K562 (cell line): ENCODE measurements around the gene MEA1. TPM values are rescaled to one million over a fixed set of nuclear protein-coding genes. Genes with fewer than 3 reads are reported as not detected.

Experiments
- BRF1 ChIP-seq: IDR thresholded peaks from 3 replicates; pipeline ENCODE4 v1.6.1; 2011; ENCODE audit warnings: borderline replicate concordance, mild to moderate bottlenecking; ENCODE audit not compliant: insufficient read length; ENCODE audit errors: extremely low read depth
- NCOA4 ChIP-seq: fragments of 450-650 bp; IDR thresholded peaks from 2 replicates; pipeline ENCODE4 v1.6.1; 2018; ENCODE audit warnings: mild to moderate bottlenecking; ENCODE audit not compliant: partially characterized antibody
- NR3C1 ChIP-seq: sonication (generic); formaldehyde crosslinking; IDR thresholded peaks from 2 replicates; pipeline ENCODE4 v1.8.1; 2022; ENCODE audit warnings: missing genetic modification reagents
- SMARCE1 ChIP-seq: fragments of 450-650 bp; IDR thresholded peaks from 2 replicates; pipeline ENCODE4 v1.7.1; 2016; ENCODE audit warnings: mild to moderate bottlenecking
- U2AF1 ChIP-seq: fragments of 200-400 bp; formaldehyde crosslinking; optimal IDR thresholded peaks from 2 replicates; pipeline ENCODE3; 2017; ENCODE audit warnings: mild to moderate bottlenecking, low read depth, low read length, moderate library complexity
- ZNF436 ChIP-seq: fragments of 250-450, 450-650 bp; sonication (Bioruptor Pico); formaldehyde crosslinking; IDR thresholded peaks from 2 replicates; pipeline ENCODE4 v1.7.0; 2020; ENCODE audit warnings: mild to moderate bottlenecking
- ZNF766 ChIP-seq: fragments of 200-800 bp; sonication (Bioruptor generic); conservative IDR thresholded peaks from 2 replicates; pipeline ENCODE4 v1.6.1; 2016; ENCODE audit warnings: missing genetic modification characterization, missing compliant biosample characterization
- polyA plus RNA-seq, 8 experiments: library from polyadenylated mRNA; depleted of rRNA in 4 of 8; stranded (reverse) in 5 of 8; unstranded in 3 of 8; fragments of >200 nt; fragmentation: Nextera tagmentation in 2 of 8; fragmentation: Illumina TruSeq in 1 of 8; extraction: Ambion mirVana in 2 of 8; extraction: Trizol in 1 of 8; gene quantifications; 2 replicates each; pipeline versions ENCODE4 v1.2.1 to v1.2.3, GENCODE V29; 2011 to 2014; ENCODE audit warnings: inconsistent platforms in 1 of 8, missing spikeins in 1 of 8
- total RNA-seq, 7 experiments: library from RNA; depleted of rRNA in 6 of 7; stranded (reverse); fragments of >200 nt in 6 of 7; fragmentation: Illumina TruSeq in 2 of 7; extraction: Trizol in 2 of 7; gene quantifications; 2 replicates each; pipeline versions ENCODE4 v1.2.1 to v1.2.3, GENCODE V29; 2011 to 2021; ENCODE audit warnings: low replicate concordance in 1 of 7
- TF ChIP-seq, protein P1 (sequence below): fragments of 150-350 bp; IDR thresholded peaks from 2 replicates; pipeline ENCODE4 v1.6.1; 2014; ENCODE audit warnings: low read depth, mild to moderate bottlenecking, low read length, borderline replicate concordance
- TF ChIP-seq, protein P2 (sequence below): fragments of 450-650 bp; IDR thresholded peaks from 2 replicates; pipeline ENCODE4 v1.6.1; 2016; ENCODE audit warnings: borderline replicate concordance
- TF ChIP-seq, protein P3 (sequence below): sonication (generic); formaldehyde crosslinking; IDR thresholded peaks from 2 replicates; pipeline ENCODE4 v1.8.0; 2022; ENCODE audit warnings: missing genetic modification reagents, mild to moderate bottlenecking, moderate library complexity, borderline replicate concordance
- TF ChIP-seq, protein P4 (sequence below): fragments of 450-650 bp; IDR thresholded peaks from one replicate; pipeline ENCODE4 v1.6.1; 2018; ENCODE audit warnings: mild to moderate bottlenecking, moderate library complexity; ENCODE audit not compliant: partially characterized antibody
- TF ChIP-seq, protein P5 (sequence below): fragments of 450-650 bp; IDR thresholded peaks from 2 replicates; pipeline ENCODE4 v1.6.1; 2017; ENCODE audit warnings: antibody characterized with exemption, mild to moderate bottlenecking

Gene MEA1
- total and polyA plus RNA-seq, 9 of the 15 experiments (the other 6 are each of a cell fraction or from before 2014, with no cell fraction given): 86.8 to 210 (median 152) TPM

DNA sequence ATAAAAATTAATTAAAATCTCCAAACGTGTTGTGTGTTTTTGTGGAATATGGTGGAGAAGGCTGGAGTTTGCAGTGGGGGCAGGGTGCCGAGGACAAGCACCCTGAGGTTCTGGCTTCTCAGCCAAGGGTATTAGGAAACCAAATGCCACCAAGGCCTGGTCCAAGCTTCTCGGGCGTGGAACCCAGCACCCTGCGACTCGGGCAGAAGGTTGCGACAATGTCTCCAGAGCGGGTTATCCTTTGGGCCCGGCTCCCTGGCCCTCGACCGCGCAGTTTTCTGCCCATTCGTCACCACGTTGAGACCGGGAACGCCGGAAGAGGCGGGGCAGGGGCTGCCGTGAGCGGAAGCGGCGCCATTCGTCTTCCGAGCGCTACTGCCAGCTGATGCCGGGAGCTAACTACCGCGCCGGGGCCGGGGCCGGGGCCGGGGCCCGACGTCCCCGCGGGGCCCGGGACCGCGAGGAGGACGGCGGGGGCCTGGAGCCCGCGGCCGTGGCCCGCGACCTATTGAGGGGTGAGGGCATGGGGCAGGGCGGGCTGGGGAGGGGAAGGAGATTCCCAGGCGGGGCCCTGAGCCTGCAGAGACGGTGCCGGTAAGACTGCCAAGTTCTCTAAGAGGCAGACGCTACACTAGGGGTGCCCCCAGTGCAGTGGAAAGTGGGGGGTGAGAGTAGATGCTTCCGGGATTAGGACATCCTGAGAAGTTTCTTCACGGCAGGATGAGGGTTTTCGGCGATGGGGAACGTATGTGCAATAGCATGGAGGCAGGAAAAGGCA is 7.7 kb upstream of the MEA1 start, which contains the start of gene RRP36 (continued):
- TF ChIP-seq SMARCE1 (0 out of 2 replicates have a peak, but pooled peaks have one; percentile 9), BRF1 (no peak), NCOA4 (no peak), U2AF1 (no peak), ZNF766 (CRISPR knock-in tag) (no peak), NR3C1 (CRISPR knock-in tag) (no peak), ZNF436 (CRISPR knock-in tag) (no peak)
- TF ChIP-seq, protein P1, sequence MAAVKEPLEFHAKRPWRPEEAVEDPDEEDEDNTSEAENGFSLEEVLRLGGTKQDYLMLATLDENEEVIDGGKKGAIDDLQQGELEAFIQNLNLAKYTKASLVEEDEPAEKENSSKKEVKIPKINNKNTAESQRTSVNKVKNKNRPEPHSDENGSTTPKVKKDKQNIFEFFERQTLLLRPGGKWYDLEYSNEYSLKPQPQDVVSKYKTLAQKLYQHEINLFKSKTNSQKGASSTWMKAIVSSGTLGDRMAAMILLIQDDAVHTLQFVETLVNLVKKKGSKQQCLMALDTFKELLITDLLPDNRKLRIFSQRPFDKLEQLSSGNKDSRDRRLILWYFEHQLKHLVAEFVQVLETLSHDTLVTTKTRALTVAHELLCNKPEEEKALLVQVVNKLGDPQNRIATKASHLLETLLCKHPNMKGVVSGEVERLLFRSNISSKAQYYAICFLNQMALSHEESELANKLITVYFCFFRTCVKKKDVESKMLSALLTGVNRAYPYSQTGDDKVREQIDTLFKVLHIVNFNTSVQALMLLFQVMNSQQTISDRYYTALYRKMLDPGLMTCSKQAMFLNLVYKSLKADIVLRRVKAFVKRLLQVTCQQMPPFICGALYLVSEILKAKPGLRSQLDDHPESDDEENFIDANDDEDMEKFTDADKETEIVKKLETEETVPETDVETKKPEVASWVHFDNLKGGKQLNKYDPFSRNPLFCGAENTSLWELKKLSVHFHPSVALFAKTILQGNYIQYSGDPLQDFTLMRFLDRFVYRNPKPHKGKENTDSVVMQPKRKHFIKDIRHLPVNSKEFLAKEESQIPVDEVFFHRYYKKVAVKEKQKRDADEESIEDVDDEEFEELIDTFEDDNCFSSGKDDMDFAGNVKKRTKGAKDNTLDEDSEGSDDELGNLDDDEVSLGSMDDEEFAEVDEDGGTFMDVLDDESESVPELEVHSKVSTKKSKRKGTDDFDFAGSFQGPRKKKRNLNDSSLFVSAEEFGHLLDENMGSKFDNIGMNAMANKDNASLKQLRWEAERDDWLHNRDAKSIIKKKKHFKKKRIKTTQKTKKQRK: no peak
- TF ChIP-seq, protein P2, sequence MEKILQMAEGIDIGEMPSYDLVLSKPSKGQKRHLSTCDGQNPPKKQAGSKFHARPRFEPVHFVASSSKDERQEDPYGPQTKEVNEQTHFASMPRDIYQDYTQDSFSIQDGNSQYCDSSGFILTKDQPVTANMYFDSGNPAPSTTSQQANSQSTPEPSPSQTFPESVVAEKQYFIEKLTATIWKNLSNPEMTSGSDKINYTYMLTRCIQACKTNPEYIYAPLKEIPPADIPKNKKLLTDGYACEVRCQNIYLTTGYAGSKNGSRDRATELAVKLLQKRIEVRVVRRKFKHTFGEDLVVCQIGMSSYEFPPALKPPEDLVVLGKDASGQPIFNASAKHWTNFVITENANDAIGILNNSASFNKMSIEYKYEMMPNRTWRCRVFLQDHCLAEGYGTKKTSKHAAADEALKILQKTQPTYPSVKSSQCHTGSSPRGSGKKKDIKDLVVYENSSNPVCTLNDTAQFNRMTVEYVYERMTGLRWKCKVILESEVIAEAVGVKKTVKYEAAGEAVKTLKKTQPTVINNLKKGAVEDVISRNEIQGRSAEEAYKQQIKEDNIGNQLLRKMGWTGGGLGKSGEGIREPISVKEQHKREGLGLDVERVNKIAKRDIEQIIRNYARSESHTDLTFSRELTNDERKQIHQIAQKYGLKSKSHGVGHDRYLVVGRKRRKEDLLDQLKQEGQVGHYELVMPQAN: peak; percentile 32
- TF ChIP-seq, protein P3, sequence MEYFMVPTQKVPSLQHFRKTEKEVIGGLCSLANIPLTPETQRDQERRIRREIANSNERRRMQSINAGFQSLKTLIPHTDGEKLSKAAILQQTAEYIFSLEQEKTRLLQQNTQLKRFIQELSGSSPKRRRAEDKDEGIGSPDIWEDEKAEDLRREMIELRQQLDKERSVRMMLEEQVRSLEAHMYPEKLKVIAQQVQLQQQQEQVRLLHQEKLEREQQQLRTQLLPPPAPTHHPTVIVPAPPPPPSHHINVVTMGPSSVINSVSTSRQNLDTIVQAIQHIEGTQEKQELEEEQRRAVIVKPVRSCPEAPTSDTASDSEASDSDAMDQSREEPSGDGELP: peak; percentile 94
- TF ChIP-seq, protein P4, sequence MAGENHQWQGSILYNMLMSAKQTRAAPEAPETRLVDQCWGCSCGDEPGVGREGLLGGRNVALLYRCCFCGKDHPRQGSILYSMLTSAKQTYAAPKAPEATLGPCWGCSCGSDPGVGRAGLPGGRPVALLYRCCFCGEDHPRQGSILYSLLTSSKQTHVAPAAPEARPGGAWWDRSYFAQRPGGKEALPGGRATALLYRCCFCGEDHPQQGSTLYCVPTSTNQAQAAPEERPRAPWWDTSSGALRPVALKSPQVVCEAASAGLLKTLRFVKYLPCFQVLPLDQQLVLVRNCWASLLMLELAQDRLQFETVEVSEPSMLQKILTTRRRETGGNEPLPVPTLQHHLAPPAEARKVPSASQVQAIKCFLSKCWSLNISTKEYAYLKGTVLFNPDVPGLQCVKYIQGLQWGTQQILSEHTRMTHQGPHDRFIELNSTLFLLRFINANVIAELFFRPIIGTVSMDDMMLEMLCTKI: no peak
- TF ChIP-seq, protein P5, sequence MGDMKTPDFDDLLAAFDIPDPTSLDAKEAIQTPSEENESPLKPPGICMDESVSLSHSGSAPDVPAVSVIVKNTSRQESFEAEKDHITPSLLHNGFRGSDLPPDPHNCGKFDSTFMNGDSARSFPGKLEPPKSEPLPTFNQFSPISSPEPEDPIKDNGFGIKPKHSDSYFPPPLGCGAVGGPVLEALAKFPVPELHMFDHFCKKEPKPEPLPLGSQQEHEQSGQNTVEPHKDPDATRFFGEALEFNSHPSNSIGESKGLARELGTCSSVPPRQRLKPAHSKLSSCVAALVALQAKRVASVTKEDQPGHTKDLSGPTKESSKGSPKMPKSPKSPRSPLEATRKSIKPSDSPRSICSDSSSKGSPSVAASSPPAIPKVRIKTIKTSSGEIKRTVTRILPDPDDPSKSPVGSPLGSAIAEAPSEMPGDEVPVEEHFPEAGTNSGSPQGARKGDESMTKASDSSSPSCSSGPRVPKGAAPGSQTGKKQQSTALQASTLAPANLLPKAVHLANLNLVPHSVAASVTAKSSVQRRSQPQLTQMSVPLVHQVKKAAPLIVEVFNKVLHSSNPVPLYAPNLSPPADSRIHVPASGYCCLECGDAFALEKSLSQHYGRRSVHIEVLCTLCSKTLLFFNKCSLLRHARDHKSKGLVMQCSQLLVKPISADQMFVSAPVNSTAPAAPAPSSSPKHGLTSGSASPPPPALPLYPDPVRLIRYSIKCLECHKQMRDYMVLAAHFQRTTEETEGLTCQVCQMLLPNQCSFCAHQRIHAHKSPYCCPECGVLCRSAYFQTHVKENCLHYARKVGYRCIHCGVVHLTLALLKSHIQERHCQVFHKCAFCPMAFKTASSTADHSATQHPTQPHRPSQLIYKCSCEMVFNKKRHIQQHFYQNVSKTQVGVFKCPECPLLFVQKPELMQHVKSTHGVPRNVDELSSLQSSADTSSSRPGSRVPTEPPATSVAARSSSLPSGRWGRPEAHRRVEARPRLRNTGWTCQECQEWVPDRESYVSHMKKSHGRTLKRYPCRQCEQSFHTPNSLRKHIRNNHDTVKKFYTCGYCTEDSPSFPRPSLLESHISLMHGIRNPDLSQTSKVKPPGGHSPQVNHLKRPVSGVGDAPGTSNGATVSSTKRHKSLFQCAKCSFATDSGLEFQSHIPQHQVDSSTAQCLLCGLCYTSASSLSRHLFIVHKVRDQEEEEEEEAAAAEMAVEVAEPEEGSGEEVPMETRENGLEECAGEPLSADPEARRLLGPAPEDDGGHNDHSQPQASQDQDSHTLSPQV: peak; percentile 92
